ELR (cell line): ENCODE data around the gene RAB6A.
"Not testable (repeated sequence)": the region's sequence is repeated elsewhere in the genome, so short reads cannot be mapped to it uniquely, and the experiment has no call there.

Experiments used
- DNase-seq: peaks from one replicate; pipeline ENCODE4 v3.0.0-alpha.2; 2015; ENCODE audit warnings: low read depth

Gene RAB6A

DNA sequence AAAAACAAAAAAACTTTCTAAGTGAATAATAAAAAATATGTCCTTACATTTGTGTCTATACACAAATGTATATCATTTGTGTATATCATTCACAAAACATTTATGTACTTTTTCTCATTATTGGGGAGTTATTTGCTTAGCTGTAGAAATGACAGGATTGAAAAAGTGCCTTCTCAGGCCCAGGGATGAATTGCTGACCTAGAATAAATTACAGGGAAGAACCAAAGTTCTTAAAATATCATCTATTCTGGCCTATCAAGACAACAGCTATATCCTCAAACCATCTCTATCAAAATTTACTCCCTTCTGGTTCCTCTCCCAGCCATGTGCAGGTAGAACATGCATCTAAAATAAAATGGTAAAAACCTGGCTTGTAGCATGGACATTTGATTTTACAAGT lies 1.9 kb upstream of the RAB6A start:
- no peak for DNase-seq

DNA sequence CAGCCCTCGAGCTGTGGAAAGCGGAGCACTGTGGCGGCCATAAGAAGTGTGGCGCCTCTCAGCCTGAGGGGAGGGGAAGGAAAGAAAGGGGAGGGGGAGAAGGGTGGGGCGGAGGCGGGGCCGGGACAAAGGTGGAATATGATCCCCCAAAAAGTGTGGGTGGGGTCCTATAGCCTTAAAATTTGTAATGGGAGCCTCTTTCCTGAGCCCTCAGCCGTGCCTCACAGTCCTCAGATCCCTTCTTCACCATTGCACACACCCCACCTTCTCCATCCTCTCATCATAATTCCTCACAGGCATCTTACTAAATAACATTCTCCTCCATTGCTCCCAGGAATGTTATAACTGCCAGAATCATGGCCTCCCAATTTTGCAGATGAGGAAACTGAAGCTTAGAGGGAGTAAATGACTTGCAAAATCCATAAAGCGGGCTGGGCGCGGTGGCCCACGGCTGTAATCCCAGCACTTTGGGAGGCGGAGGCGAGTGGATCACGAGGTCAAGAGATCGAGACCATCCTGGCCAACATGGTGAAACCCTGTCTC lies 600 bp upstream of the RAB6A start:
- DNase-seq: no peak

DNA sequence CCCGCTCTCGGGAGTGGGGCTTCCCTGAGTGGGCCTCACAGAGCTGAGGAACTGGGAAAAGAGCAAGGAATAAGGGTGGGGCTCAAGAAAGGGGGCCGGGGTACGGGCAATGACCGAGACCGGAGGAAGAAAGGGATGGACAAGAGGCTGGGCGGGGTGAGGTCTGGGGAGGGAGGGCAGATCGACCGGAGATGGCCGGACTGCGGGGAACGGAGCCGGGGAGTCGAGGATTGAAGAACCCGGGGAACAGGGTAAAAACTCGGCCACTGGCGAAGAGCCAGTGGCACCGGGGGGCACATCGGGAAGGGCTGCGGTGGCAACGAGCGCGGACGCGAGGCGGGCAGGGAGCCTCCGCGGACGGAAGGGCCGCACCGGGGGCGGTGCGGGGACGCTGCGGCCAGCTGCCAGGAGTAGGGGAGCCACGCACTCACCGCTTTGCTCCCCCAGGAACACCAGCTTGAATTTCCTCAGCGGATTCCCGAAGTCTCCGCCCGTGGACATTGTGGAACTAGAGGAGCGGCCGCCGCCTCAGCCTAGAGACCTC lies 667 bp downstream of the RAB6A start:
- peak; percentile 45 for DNase-seq

DNA sequence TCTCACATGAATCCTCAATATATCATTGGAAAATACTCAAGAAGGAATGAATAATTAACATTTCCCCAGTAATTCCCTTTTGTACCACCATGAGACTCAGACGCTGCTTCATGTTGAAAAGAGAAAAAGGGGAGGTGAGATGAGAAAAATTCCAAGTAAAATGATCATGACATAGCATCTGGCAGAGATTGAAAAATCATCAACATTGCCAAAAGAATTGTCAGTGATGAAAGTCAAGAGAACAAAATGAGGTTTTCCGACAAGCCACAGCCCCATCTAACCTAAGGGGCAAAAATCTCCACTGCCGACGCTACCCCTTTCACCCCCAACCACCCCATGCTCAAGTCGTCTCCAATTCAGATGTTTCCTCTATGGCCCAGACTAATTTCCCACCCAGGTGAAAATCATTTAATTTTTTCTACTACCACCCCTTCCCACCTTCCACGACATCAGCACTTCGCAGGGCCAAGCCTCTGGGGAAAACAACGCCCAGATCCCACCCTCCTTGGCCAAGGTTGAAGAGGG lies 1.2 kb downstream of the RAB6A start:
- DNase-seq: peak; percentile 53

DNA sequence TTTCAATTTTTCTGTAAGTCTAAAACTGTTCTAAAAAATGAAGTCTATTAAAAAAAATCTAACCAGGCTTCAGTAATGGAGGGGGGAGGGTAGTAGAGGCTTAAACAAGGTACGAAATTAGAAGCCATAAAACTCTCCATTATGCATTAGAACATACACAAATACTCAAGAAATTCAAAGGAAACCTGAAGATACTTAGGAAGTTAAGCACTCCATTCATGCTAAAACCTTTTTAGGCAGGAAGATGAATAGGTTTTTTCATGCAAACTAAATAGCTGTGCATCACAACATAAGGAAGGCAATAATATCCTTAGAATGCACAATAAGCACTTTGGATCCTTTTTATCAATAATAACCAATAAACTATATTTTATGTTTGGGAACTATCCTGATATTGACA lies 2.4 kb downstream of the RAB6A start:
- no peak for DNase-seq

DNA sequence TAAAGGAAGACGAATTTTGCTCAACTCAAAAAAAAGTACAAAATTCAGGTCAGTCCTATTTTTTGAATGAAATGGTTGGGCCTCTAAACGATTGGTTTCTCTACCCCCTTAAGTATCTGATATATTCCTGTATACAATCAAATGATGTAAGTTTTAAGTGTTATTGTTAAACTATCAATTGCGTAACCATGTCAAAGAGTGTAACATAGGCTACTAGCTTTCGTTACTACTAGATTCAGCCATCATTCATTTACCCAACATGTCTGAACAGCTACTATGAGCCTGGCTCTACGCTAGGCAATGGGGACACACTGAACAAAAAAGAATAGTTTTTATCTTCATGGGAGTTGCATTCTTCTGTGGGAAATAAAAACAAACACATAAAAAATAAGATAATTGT lies 3.3 kb downstream of the RAB6A start:
- no peak for DNase-seq

DNA sequence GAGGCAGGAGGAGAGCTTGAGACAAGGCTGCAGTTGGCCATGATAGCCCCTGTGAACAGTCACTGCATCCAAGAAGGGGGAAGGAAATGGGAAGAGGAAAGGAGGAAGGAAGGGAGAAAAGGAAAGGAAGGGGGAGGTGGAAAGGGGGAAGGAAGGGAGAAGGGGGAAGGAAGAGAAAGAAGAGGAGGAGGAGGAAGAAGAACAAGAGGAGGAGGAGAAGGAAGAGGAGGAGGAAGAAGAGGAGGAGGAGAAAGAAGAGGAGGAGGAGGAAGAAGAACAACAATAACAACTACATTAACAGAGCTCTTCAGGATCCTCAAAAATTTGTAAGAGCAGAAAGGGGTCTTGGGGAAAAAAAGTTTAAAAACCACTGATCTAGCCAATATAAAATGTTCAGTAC lies 5.2 kb downstream of the RAB6A start:
- DNase-seq: no peak

DNA sequence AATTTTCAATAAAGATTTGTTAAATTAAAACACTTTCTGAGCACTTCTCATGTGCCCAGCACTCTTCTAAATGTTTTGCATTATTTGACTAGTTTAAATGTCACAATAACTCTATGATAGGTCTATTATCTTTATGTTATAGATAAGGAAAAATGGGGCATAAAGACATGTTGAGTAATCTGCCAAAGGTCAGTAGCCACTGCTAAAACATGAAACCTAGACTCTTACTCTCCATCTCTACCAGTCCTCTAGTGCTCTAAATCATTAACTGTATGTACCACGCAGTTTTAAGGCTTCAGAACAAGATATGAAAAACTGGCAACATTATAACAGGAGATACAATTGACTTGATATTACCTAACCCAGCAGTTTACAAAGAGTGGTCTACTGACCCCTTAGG lies 6.9 kb downstream of the RAB6A start:
- no peak for DNase-seq

DNA sequence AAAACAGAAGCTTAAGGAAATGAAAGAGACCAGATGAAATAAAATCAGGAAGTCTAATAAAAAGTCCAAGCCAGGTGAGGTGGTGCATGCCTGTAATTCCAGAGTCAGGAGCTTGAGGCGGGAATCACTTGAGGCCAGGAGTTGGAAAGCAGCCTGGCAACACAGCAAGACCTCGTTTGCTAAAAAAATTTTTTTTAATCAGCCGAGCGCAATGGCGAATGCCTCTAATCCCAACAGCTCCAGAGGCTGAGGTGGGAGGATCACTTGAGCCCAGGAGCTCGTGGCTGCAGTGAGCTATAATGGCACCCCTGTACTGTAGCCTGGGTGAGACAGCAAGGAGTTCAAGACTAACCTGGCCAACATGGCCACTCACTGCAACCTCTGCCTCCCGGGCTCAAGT lies 8.0 kb downstream of the RAB6A start:
- no peak for DNase-seq

DNA sequence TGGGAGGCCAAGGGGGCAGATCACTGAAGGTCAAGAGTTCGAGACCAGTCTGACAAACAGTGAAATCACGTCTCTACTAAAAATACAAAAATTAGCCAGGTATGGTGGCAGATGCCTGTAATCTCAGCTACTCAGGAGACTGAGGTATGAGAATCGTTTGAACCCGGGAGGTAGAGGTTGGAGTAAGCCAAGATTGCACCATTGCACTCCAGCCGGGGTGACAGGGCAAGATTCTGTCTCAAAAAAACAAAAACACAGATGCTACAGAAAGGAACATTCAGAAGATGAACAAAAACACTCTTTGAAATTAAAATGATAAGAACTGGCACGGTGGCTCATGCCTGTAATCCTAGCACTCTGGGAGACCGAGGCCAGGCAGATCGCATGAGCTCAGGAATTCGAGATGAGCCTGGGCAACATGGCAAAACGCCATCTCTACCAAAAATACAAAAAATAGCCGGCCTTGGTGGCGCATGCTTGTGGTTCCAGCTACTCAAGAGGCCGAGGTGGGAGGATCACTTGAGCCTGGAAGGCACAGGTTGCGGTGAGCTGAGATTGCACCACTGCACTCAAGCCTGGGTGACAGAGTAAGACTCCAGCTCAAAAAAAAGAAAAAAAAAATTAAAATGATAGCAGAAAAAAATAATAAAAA lies 8.5 kb downstream of the RAB6A start:
- DNase-seq: no peak

DNA sequence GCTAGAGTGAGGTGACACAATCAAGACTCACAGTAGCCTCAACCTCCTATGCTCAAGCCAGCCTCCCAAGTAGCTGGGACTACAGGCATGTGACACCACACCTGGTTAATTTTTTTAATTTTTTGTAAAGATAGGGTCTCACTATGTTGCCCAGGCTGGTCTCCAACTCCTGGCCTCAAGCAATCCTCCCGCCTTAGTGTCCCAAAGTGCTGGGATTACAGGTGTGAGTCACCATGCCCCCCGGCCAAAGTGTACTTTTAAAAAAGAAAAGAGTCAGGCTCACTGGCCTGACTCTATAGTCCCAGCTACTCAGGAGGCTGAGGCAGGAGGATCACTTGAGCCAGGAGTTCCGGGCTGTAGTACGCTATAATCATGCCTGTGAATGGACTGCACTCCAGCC lies 10.0 kb downstream of the RAB6A start:
- DNase-seq: not testable (repeated sequence)

DNA sequence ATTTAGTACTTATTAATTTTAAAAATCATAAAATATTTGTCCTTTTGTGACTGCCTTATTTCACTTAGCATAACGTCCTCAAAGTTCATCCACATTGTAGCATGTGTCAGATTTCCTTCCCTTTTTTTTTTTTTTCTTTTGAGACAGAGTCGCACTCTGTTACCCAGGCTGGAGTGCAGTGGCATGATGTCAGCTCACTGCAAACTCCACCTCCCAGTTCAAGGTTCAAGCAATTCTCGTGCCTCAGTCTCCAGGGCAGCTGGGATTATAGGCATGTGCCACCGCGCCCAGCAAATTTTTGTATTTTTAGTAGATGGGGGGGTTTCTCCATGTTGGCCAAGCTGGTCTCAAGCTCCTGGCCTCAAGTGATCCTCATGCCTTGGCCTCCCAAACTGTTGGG lies 10.6 kb downstream of the RAB6A start:
- DNase-seq: no peak

DNA sequence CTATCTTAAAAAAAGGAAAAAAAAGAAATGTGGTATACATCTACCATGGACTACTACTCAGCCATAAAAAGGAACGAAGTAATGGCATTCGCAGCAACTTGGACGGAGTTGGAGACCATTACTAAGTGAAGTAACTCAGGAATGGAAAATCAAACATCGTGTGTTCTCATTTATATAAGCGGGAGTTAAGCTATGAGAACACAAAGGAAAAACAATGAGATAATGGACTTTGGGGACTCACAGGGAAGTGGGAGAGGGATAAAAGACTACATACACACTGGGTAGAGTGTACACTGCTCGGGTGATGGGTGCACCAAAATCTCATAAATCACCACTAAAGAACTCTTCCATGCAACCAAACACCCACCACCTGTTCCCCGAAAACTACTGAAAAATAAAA lies 11.8 kb downstream of the RAB6A start:
- DNase-seq: no peak

DNA sequence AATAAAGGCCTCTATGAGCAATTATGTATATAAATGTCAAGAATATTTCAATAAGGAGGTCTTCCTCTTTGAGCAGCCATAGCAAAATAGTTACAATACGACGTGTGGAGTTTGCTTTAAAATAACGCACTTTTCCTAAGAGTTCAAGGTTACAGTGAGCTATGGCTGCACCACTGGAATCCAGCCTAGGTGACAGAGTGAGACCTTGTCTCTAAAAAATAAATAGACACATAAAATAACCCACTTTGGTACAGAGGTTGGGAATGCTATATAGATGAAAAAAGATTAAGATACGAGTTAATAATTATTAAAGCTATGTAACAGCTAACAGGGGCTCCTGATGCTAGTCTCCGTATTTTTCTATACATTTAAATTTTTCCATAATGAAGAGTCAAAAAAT lies 12.6 kb downstream of the RAB6A start:
- DNase-seq: no peak

DNA sequence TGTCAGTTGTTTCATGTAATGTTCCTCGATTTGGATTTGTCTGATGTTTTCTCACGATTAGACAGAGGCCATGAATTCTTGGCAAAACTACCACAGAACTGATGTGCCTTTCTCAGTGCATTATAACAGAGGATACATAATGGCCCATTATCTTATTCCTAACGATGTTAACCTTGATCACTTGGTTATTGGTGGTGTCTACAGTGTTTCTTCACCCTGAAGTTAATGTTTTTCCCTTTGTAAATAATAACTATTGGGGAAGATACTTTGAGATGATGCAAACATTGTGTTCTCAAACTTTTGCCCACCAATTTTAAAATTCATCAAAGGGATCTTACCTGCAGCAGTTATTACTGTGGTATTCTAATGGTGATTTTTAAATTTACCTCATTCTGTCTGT lies 13.1 kb downstream of the RAB6A start:
- DNase-seq: no peak

DNA sequence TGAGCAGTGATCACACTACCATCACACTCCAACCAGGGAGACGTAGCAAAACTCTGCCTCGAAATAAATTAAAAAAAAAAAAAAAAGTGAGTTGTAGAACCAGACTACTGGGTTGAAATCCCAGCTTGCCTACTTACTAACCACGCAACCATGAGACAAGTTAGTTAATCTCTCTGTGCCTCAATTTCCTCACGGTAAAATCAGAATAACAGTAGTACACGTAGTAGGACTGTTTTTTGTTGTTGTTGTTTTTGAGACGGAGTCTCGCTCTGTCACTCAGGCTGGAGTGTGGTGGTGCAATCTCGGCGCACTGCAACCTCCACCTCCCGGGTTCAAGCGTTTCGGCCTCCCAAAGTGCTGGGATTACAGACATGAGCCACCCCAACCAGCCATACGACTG lies 14.2 kb downstream of the RAB6A start:
- DNase-seq: no peak

DNA sequence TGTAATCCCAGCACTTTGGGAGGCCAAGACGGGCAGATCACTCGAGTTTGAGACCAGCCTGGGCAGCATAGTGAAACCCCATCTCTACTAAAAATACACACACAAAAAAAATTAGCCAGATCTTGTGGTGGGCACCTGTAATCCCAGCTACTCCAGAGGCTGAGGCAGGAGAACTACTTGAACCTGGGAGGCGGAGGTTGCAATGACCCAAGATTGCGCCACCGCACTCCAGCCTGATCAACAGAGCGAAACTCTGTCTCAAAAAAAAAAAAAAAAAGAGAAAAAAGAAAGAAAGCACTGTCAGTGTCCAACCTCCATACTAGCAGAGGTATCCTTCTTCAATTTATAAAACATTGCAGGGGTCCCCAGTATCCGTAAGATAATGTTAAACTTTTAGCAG lies 17.8 kb downstream of the RAB6A start:
- DNase-seq: no peak

DNA sequence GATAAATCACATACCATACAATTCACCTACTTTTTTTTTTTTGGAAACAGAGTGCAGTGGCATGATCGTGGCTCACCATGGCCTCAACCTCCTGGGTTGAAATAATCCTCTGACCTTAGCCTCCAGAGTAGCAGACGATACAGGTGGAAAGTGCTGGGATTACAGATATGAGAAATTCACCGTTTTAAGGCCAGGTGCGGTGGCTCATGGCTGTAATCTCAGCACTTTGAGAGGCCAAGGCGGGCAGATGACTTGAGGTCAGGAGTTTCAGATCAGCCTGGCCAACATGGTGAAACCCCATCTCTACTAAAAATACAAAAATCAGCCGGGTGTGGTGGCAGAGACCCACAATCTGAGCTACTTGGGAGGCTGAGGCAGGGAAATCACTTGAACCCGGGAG lies 24.9 kb downstream of the RAB6A start:
- not testable (repeated sequence) for DNase-seq

DNA sequence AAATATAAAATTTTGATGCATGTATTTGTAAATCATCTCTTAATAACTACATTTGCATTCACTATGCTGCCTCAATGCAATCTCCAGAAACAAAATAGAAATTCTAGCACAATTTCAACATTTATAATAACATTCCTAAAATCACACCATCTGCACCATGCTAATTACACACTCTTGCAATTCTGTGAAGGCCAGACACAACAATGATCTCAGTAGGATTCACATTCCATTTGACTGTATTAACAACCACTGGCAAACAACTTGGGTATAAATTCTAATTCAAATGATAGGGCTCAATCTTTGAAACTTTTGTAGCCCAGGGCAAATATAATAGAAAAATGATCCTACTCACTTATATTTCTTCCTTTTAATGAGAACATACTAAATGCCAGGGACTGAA lies 25.9 kb downstream of the RAB6A start:
- no peak for DNase-seq

DNA sequence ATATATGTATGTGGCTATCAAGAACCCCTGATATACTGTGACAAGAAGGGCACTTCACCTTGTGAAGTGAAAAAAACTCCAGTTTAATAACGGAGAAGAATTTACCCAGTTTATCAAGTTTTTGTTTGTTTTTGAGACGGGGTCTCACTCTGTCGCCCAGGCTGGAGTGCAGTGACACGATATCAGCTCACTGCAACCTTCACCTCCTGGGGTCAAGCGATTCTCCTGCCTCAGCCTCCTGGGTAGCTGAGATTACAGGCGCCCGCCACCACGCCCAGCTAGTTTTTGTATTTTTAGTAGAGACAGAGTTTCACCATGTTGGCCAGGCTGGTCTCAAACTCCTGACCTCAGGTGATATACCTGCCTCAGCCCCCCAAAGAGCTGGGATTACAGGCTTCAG lies 26.9 kb downstream of the RAB6A start:
- DNase-seq: not testable (repeated sequence)

DNA sequence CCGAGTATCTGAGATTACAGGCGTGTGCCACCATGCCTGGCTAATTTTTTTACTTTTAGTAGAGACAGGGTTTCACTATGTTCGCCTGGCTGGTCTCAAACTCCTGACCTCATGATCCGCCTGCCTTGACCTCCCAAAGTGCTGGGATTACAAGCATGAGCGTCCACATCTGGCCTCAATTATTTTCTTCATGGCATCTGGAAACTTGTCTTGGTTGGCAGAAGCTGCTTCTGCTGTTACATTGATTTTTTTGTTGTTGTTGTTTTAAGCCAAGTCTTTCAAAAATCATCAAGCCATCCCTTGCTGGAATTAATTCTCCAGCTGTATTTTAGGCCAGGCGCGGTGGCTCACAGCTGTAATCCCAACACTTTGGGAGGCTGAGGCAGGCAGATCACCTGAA lies 27.9 kb downstream of the RAB6A start:
- not testable (repeated sequence) for DNase-seq

DNA sequence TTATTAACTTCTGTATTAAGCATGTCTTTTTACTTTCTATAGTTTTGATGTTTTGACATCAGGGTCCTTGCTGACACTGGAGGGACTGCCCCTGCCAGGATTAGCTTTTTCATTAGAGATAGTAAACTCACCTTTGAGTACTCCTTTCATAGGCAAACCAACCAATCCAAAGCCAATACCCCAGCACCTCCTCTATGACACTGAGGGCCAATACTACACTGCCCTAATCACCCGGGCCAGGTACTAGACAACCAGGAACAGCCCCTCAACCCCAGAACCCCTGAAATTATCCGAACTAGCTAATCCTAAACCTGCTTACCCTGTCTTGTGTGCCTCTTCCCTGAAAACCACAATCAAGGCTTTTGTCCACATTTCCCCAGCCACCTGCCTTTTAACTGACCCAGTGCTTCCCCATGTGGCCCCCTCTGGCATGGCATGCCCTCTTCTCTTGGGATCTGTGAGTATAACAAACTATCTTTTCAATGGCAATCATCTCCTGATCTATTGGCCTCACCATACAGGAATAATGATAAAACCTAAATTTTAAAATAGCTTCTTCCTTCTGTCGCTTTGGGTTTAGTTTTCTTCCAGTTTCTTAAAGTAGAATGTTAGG lies 31.2 kb downstream of the RAB6A start:
- DNase-seq: peak; percentile 36

DNA sequence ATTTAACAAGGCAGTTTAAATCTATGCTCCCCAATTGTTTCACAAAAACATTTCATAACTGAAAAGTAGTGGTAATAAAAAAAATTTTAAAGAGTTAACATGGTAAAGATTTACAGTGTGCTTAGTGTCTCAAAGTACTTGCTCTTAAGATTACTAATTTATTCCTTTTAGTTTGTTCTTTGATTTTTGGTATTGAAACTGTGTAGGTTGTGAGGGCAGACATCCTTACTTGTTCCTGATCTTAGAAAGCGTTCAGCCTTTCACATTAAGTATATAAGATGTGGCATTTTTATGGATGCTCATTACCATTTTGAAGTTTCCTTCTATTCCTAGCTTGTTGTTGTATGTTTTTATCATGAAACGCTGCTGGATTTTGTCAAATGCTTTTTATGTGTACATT lies 32.9 kb downstream of the RAB6A start:
- no peak for DNase-seq

DNA sequence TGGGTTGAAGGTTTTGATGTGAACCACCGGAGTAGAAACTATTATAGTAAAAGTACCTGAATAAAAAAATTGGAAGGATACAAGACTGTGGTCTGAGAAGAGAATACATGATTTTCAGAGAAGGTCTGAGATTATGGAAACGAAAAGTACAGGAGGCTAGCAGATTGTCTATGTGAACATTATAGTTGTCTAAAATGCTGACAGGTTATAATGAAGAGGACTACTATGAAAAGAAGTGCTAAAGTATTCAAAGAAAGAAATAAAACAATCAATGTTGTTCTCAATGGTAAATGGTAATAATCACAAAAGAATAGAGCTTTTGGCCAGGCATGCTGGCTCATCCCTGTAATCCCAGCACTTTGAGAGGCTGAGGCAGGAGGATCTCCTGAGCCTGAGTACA lies 34.0 kb downstream of the RAB6A start:
- DNase-seq: no peak
